KMS-11 (cell line): ENCODE results near the gene PIN1.
"Not testable (repeated sequence)": the region's sequence is repeated elsewhere in the genome, so short reads cannot be mapped to it uniquely, and the experiment has no call there.

Experiments
- H2AFZ ChIP-seq: fragments of 200-600 bp; sonication (generic); 2 replicates; pipeline ENCODE4 v1.6.1; 2016; ENCODE audit warnings: antibody characterized with exemption, mixed run types, low read depth
- H3K27ac ChIP-seq: fragments of 200-600 bp; sonication (generic); 2 replicates; pipeline ENCODE4 v1.6.1; 2016; ENCODE audit warnings: mild to moderate bottlenecking, mixed run types
- H3K27me3 ChIP-seq: fragments of 200-600 bp; sonication (generic); 2 replicates; pipeline ENCODE4 v1.6.1; 2017; ENCODE audit warnings: mild to moderate bottlenecking, low read depth, mixed run types, moderate library complexity; ENCODE audit not compliant: insufficient read depth
- H3K36me3 ChIP-seq: fragments of 200-600 bp; sonication (generic); 2 replicates; pipeline ENCODE4 v1.6.1; 2017; ENCODE audit warnings: mild to moderate bottlenecking, mixed run types; ENCODE audit not compliant: insufficient read depth
- H3K4me1 ChIP-seq: fragments of 200-600 bp; sonication (generic); 2 replicates; pipeline ENCODE4 v1.6.1; 2016; ENCODE audit warnings: mild to moderate bottlenecking, low read depth, mixed run types; ENCODE audit not compliant: poor library complexity, severe bottlenecking
- H3K4me2 ChIP-seq: fragments of 200-600 bp; sonication (generic); 2 replicates; pipeline ENCODE4 v1.7.0; 2016; ENCODE audit warnings: mild to moderate bottlenecking, mixed run types
- H3K4me3 ChIP-seq: fragments of 200-600 bp; sonication (generic); IDR thresholded peaks from 2 replicates; pipeline ENCODE4 v1.6.1; 2017; ENCODE audit warnings: low read depth, low read length, mixed read lengths; ENCODE audit not compliant: insufficient read depth
- H3K79me2 ChIP-seq: fragments of 200-600 bp; sonication (generic); 2 replicates; pipeline ENCODE4 v1.6.1; 2016; ENCODE audit warnings: low read depth, mixed run types; ENCODE audit not compliant: insufficient read depth
- H3K9ac ChIP-seq: fragments of 200-600 bp; sonication (generic); 2 replicates; pipeline ENCODE4 v1.6.1; 2016; ENCODE audit warnings: mild to moderate bottlenecking, mixed run types
- H4K20me1 ChIP-seq: fragments of 200-600 bp; sonication (generic); 2 replicates; pipeline ENCODE4 v1.6.1; 2016; ENCODE audit warnings: mild to moderate bottlenecking, mixed run types; ENCODE audit not compliant: insufficient read depth
- CTCF ChIP-seq: fragments of 200-600 bp; sonication (generic); conservative IDR thresholded peaks from 2 replicates; pipeline ENCODE4 v1.6.1; 2017; ENCODE audit warnings: low read depth, mild to moderate bottlenecking, antibody characterized with exemption, low read length, moderate library complexity, mixed read lengths

PIN1 gene

DNA sequence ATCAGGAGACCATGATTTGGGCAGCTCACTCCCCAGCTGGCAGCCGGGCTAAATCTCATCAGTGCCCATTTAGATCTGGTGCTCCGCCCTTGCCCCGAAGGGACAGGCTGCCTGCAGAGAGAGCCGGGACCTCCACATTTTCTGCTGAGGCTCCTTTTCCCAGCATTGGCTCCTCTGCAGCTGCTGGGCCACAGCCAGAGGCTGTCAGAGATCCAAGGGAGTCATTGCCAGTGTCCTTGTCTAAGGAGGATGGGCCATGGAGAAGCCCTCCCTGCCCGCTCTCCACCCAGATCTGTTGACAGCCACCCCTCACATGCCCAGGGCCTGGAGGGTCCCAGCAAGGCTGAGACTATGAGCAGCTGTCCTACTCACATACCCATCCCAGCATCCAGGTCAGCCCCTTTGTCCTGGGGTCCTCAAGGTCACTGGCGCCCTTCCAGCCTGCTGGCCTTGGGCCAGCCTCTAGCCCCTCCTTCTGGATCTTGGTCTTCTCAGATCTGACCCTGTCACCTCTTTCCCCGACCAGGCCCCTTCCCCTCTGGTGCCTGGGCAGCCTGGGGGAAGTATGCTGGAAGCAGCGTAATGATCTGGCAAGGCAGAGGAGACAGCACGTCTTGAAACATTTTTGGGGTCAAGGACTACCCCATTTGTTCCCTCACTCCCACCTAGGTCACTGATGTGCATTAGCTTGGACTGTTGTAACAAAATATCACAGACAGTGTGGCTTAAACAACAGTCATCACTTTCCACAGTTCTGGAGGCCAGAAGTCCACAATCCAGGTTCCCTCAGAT lies 7.9 kb downstream of the PIN1 start:
- TF ChIP-seq CTCF: no peak
- H3K27ac ChIP-seq: no peak overlapping the region
- H3K79me2 ChIP-seq: 0 out of 2 replicates have a peak, but pooled peaks cover 6% of the 10 kb centered on the region
- H3K27me3 ChIP-seq: no peaks in the 10 kb centered on the region
- no peaks in the 10 kb centered on the region for H3K4me1 ChIP-seq
- H4K20me1 ChIP-seq: no peaks in the 10 kb centered on the region
- H3K4me3 ChIP-seq: no peak overlapping the region
- H3K36me3 ChIP-seq: peaks cover 7% of the 10 kb centered on the region; the same call in 1 of the 2 replicates
- H3K4me2 ChIP-seq: no peak overlapping the region
- no peak overlapping the region for H2AFZ ChIP-seq
- no peak overlapping the region for H3K9ac ChIP-seq

GRCh38 chr19:9843626-9844273 lies 8.6 kb downstream of the PIN1 start:
- not testable (repeated sequence) for H2AFZ ChIP-seq, H4K20me1 ChIP-seq, H3K36me3 ChIP-seq, H3K4me3 ChIP-seq, H3K4me1 ChIP-seq, H3K9ac ChIP-seq, H3K79me2 ChIP-seq, H3K4me2 ChIP-seq, H3K27ac ChIP-seq, H3K27me3 ChIP-seq

DNA sequence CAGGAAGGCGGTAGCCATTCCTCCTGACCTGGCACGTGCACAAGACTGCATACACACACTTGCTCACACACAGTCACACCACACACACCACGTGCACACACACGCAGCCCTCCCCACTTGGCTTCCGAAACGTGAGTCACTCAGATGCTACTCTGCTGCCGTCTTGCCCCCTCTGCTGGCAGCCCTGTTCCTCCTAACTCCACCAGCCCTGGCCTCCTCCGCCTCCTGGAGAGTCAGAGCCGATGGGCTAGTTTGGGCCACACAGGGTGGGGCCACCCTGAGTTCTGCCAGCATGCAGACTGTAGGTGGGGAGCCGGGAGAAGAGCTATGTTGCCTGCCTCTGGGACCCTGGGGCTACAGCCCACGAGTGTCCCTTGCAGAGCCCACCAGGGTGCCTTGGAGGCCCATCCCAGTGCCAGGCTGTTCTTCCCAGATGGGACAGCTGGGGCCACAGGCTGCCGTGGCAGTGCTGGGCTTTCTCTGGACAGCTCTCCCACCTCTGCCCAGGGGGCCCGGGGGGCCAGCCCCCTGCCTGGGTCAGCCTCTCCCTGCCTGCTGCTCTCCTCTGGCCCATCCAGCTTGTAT lies 12.1 kb downstream of the PIN1 start:
- Histone ChIP-seq H3K36me3 (no peaks in the 10 kb centered on the region; the same call in 1 of the 2 replicates), H3K9ac (no peak overlapping the region), H4K20me1 (no peaks in the 10 kb centered on the region), H3K79me2 (no peaks in the 10 kb centered on the region), H3K4me3 (no peak overlapping the region), H2AFZ (no peak overlapping the region), H3K27ac (no peak overlapping the region), H3K4me2 (no peak overlapping the region), H3K4me1 (no peaks in the 10 kb centered on the region), H3K27me3 (no peaks in the 10 kb centered on the region)
- no peak for TF ChIP-seq CTCF

DNA sequence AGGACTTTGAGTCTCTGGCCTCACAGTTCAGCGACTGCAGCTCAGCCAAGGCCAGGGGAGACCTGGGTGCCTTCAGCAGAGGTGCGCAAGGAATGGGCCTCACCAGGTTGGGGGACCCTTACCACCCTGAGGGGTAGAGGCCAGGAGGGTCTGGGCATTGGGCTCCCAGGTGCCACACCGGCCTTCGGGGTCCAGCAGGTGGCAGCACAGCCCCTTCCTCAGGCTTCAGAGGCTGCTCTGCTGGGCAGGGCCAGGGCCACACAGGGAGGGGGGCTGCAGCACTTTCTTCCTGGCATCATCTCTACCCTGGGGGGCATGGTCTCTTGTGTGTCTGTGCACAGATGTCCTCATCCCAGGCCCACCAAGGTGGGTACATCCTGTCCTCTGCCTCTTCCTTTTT lies 12.9 kb downstream of the PIN1 start:
- no peaks in the 10 kb centered on the region for H3K4me1 ChIP-seq
- H3K79me2 ChIP-seq: no peaks in the 10 kb centered on the region
- H3K9ac ChIP-seq: no peak overlapping the region
- no peaks in the 10 kb centered on the region for H4K20me1 ChIP-seq
- no peak overlapping the region for H3K4me2 ChIP-seq
- H3K4me3 ChIP-seq: no peak overlapping the region
- H3K36me3 ChIP-seq: no peaks in the 10 kb centered on the region
- H2AFZ ChIP-seq: no peak overlapping the region
- no peaks in the 10 kb centered on the region for H3K27me3 ChIP-seq
- H3K27ac ChIP-seq: no peak overlapping the region
- 0 out of 2 replicates have a peak, but pooled peaks have one; percentile 19 for TF ChIP-seq CTCF

DNA sequence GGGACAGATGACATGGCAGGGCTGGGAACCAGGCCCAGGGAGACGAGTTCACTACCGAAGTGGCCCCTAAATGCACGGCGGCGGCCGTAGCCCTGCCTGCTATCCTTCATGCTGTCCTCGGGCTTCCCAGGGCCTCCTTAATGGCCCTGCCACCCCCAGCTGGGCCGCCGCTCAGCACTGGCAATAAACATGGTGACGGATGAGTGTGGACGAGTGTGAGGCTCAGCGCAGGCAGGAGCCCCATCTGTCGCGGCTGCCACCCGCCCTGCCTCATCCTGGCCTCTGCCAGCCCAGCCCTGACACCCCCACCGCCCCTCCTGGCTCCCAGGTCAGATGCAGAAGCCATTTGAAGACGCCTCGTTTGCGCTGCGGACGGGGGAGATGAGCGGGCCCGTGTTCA lies 13.6 kb downstream of the PIN1 start:
- no peak for TF ChIP-seq CTCF
- no peak overlapping the region for H3K4me3 ChIP-seq
- H3K27me3 ChIP-seq: no peaks in the 10 kb centered on the region
- H4K20me1 ChIP-seq: no peaks in the 10 kb centered on the region
- H3K4me1 ChIP-seq: no peaks in the 10 kb centered on the region
- H3K79me2 ChIP-seq: no peaks in the 10 kb centered on the region
- H3K4me2 ChIP-seq: no peak overlapping the region
- H2AFZ ChIP-seq: no peak overlapping the region
- H3K27ac ChIP-seq: no peak overlapping the region
- no peaks in the 10 kb centered on the region for H3K36me3 ChIP-seq
- H3K9ac ChIP-seq: no peak overlapping the region
